GM06990 (cell line): ENCODE measurements around the gene CELF6.

Source experiments
- DNase-seq: peaks from one replicate; pipeline ENCODE4 v3.0.0-alpha.2; 2011; ENCODE audit not compliant: insufficient read length; ENCODE audit errors: extremely low read depth
- H3K27me3 ChIP-seq: replicated peaks from 2 replicates; pipeline ENCODE4 v1.6.0; 2011; ENCODE audit warnings: low read length; ENCODE audit not compliant: control insufficient read depth, insufficient read depth
- H3K36me3 ChIP-seq: 2 replicates; pipeline ENCODE4 v1.5.1; 2011; ENCODE audit warnings: low read length; ENCODE audit not compliant: control insufficient read depth, insufficient read depth
- H3K4me3 ChIP-seq: replicated peaks from 2 replicates; pipeline ENCODE4 v1.5.1; 2011; ENCODE audit warnings: low read depth, mild to moderate bottlenecking, control low read depth, low read length
- TF ChIP-seq, protein P1 (sequence below): IDR thresholded peaks from 2 replicates; pipeline ENCODE4 v1.5.1; 2011; ENCODE audit warnings: low read length, control low read depth, mild to moderate bottlenecking, inconsistent platforms; ENCODE audit not compliant: insufficient read depth, poor library complexity, severe bottlenecking

CELF6 gene

DNA sequence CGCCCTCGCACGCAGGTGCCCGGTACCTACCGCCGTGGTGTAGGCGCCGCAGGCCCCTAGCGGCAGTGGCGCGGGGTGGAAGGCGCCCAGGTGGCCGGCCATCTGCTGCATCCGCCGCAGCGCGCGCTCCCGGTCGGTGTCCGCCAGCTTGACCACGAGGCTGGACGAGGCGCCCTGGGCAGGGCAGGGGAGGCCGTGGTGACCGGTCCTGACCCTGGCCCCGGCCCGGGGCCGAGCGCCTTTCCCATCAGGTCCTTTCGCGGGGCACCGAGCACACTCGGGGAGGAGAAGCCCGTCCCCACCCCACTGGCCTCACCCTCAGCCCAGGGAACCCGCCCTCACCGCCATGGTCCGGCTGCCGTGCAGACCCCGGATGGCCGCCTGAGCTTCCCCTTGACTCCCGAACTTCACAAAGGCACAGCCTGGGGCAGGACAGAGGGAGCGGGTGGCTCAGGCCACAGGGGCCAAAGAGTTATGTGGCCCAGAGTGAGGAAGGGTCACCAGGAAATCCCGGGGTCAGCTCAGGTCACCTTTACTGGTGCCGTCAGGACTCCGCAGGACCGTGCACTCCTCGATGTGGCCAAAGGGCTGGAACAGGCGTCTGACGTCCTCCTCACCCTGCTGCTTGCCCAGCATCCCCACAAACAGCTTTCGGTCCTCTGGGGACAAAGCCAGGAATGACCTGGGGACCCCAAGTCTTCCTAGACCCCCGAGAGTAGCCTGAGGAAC, 30.2 kb downstream of the CELF6 start:
- H3K27me3 ChIP-seq = no peaks in the 10 kb centered on the region
- H3K4me3 ChIP-seq = no peak overlapping the region
- no peak for DNase-seq
- no peaks in the 10 kb centered on the region for H3K36me3 ChIP-seq
- TF ChIP-seq, protein P1, sequence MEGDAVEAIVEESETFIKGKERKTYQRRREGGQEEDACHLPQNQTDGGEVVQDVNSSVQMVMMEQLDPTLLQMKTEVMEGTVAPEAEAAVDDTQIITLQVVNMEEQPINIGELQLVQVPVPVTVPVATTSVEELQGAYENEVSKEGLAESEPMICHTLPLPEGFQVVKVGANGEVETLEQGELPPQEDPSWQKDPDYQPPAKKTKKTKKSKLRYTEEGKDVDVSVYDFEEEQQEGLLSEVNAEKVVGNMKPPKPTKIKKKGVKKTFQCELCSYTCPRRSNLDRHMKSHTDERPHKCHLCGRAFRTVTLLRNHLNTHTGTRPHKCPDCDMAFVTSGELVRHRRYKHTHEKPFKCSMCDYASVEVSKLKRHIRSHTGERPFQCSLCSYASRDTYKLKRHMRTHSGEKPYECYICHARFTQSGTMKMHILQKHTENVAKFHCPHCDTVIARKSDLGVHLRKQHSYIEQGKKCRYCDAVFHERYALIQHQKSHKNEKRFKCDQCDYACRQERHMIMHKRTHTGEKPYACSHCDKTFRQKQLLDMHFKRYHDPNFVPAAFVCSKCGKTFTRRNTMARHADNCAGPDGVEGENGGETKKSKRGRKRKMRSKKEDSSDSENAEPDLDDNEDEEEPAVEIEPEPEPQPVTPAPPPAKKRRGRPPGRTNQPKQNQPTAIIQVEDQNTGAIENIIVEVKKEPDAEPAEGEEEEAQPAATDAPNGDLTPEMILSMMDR = no peak

DNA sequence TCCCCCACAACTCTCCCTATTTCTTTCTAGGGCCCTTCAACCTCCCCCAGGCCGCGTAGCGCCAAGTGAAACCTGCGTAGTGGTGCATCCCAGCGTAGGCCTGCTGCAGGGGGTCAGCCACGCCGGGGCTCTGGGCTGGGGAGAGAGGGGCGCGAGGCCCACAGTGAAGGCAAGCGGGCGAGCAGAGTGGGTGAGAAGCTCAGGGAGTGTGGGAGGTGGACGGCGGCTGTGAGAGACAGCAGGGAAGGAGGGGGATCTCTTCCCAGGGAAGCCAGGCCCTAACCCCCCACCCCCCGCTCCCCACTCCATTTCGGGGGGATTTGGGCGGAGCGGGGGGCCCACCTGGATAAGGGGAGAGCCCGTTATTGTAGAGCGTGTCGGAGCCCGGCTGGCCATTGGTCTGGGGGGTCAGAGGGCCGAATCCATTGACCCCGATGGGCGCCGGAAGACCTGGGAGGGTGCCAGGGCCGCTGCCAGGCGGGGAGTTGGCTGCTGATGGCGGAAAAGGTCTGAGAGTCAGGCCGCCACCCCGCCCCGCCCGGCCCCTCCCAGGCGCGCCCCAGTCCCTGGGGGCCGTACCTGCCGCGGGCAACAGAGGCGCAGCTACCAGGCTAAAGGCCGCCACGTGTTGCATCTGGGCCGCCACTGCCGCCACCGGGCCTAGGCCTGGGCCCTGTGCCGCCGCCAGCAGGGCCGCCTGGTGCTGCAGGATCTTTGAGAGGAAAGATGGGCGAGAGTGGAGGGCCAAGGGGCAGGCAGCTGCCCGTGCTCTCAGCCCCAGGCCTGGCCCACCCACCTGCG, 31.0 kb downstream of the CELF6 start:
- Histone ChIP-seq H3K4me3 (no peak overlapping the region), H3K36me3 (no peaks in the 10 kb centered on the region), H3K27me3 (no peaks in the 10 kb centered on the region)
- no peak for DNase-seq
- TF ChIP-seq, protein P1 = no peak

DNA sequence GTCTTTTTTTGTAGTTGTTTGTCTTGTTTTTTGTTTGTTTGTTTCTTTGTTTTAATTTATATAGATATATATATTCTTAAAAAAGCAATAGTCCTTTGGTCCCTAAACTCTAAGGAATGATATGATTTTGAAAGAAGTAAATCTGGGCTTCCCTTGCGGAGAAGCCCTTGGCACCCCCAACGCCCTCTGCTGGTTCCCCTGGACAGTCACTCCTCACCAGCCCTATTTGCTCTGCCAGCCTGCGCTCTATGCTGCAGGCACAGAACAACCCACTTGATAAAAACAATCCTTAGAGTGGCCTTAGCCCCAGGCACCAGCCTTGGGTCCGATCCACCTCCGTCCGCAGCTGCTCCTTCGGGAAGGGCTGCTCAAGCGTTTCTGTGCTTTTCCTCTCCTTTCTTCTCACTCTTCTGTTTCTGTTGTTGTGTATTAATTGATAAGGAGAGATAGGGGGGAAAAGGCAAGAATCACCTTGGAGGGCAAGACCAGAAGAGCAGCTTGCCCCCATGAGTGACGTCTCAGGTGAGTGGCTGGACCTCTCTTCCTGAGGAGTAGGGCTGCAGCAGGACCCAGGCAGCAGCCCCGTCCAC, 33.9 kb downstream of the CELF6 start:
- Histone ChIP-seq H3K27me3 (no peaks in the 10 kb centered on the region), H3K36me3 (no peaks in the 10 kb centered on the region), H3K4me3 (no peak overlapping the region)
- TF ChIP-seq, protein P1 = peak; percentile 86
- peak; percentile 13 for DNase-seq

GRCh38 chr15:72285402-72285801, 34.6 kb downstream of the CELF6 start:
- no peaks in the 10 kb centered on the region for H3K27me3 ChIP-seq
- TF ChIP-seq, protein P1 = no peak
- DNase-seq = no peak
- H3K36me3 ChIP-seq = no peaks in the 10 kb centered on the region
- H3K4me3 ChIP-seq = no peak overlapping the region

DNA sequence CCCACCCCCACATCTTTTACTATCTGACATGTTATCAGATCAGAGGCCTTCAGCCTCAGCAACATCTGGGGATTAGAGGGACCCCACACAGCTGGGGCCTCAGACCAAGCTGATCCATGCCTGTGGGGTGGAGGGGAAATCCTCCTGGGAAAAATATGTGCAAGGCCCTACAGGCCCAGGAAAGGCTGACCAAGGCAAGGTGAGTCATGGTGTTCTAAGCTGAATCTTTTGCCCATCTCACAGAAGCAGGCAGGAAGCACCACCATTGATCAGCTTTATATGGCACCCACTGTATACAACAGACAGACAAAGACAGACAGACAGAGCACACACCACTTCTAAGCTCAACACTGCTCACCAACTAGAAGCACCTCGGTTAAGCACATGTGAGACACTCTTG, 35.2 kb downstream of the CELF6 start:
- TF ChIP-seq, protein P1 = no peak
- no peak for DNase-seq
- no peaks in the 10 kb centered on the region for H3K36me3 ChIP-seq
- no peak overlapping the region for H3K4me3 ChIP-seq
- H3K27me3 ChIP-seq = no peaks in the 10 kb centered on the region
